ENCODE data around the gene NFKBIL1.
"Not testable (repeated sequence)": the region's sequence is repeated elsewhere in the genome, so short reads cannot be mapped to it uniquely, and the experiment has no call there.

Gene NFKBIL1

DNA sequence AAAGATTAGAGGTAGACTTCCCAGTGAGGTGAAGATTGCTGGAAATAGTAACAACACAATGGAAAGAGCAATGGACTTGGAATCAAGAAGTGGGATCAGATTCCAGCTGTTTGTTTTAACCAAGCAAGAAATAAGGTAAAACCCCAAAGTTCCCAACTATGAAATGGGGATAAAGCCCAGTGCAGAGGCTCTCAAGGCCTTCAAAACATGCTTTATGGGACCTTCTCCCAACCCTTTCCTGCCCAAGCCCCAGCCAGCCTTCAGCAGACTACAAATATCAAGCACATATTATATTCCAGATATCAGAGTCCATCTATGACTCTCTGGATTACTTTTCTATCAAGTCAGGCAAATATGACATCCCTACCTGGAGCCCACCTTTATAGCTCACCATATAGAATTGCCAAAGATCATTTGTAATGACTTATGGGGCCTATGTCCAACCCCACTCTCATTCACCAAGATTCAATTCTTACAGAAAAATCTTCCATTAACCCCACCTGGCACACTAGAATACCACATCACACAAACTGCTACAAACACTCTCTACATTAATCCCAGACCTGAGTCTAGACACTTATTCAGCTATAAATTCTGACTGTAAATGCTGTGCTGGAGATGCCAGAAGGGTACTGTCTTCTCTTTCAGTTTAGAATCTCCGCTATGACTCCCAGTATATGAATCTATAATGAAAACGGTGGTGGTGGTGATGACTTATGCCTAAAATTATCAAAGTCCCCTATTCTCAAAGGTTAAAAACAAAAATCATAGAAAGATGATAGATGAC lies 11.7 kb upstream of the NFKBIL1 start:
- no peak for DNase-seq (ENCODE audit: low spot score)

DNA sequence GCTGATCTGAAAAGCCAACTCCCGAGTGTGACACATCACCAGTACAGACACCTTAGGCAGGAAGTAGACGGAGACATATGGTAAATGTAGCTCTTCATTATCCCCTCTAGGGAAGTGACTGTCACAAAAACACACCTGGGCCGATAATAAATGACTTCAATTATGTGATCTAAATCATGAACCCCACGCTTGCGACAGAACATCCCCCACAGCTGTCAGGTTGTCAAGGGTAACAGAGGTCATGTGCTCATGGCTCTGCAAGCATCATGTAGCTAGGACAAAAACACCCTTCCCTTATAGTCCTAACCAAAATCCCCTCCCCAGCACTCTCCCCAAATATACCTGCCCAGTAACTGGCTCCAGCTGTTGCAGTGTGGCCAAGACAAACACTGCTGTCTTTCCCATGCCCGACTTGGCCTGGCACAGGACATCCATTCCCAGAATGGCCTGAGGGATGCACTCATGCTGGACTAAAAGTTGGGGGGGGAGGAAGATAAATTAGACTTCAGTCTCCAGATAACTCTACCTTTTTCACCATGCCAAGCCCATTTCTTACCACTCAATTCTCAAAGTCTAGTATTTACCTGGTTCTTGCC lies 8.5 kb upstream of the NFKBIL1 start:
- DNase-seq (ENCODE audit: low spot score) = no peak

DNA sequence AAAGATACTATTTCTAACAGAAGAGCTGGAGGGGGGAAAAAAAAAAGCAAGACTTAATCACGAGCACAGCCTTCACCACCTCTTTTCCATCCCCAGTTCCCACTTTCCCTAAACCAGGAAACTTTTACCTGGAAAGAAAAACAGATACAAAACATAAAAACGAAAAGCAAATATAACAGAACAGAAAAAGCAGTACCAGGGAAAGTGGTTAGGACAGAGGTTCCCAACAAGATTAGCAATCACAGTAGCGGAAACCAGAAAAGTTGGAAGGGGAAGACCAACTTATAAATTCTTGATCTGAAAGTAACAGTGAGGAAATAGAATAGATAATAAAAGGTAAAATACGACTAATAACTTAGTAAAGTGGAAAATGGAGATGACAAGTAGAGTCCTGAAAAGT lies 6.8 kb upstream of the NFKBIL1 start:
- DNase-seq (ENCODE audit: low spot score) = no peak

DNA sequence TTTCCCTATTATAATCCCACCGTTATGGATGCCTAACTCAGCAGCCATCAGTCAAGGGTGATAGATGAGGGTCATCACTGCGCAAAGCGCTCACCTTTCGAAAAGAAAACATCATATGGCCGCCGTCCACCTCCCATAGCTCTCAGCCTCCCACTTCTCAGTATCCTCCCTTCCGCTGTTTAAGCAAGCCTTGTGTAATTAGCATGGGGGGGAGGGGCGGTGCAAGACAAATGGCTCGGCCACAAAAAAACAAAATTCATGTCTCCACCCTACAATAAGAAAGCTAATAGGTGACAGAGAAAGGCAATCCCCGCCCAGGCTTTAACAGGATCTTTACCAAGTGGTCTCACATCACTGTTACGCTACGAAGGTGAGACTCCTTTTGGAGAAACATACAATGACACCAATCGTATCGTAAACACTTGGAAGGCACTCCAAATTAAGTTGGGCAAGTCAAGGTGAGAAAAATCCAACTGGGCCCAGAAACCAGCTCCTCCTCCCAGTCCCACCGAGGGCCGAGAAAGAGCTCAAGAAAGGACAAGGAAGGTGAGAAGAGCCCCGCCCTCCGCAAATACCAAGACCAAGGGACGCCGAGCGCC lies 6.2 kb upstream of the NFKBIL1 start:
- DNase-seq (ENCODE audit: low spot score) = no peak

DNA sequence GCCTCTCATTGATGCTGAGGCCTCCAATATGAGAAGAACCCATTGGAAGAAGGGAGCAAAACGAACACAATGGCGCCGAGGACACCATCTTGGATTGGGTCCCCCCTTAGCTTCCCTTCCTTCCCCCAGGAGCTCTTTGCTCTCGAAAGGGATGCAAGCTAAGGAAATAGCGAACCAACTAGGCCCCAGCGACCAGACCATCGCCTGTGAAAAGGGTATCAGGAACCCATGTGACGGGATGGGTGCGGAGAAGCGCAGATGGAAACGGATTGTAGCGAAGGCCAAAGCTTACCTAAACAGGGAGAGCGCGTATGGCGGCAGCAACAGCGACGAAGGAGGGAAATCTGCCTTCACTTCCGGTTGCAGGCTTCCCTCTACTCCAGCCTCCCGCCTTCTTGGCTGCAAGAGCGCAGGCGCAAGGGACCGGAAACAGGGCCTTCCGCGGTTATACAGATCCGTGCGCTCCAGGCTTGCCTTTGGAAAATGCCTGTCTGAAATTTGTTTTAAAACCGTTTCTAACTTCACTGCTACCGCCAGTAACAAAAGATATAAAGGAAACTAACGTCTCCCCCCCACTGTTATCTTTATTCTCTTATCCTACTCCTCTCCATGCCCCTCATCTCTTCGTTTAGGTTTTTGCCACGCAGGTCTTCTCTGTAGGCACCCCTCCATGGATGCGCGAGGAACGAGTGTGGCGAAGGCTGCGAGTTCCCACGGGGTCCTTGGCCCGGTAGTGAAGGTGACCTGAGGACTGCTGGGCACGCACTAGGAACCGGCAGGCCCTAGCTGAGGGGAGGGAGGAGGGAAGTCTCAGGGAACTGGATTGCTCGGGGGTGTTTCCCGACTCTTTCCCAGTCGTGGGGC lies 5.5 kb upstream of the NFKBIL1 start, which contains the start of gene DDX39B:
Gene DDX39B (minus strand): TSS at position 346 of the 864 bp plus-strand sequence. CDS start 1,471 bp downstream, outside the sequence.
- DNase-seq (ENCODE audit: low spot score) = peak; percentile 96

DNA sequence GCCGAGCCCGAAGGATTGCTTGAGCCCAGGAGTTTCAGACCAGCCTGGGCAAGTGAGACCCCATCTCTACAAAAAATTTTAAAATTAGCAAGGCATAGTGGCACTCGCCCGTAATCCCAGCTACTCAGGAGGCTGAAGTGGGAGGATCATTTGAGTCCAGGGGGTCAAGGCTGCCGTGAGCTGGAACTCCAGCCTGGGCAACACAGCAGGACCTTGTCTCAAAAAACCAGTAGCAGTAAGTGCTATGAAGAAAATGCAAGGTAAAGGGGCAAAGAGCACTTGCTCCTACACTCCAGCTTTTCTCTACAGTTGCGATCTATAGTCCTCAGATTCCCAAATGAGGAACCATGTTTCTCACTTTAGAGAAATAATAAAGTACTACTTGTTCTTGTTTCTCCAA lies 3.8 kb upstream of the NFKBIL1 start:
- no peak for DNase-seq (ENCODE audit: low spot score)

DNA sequence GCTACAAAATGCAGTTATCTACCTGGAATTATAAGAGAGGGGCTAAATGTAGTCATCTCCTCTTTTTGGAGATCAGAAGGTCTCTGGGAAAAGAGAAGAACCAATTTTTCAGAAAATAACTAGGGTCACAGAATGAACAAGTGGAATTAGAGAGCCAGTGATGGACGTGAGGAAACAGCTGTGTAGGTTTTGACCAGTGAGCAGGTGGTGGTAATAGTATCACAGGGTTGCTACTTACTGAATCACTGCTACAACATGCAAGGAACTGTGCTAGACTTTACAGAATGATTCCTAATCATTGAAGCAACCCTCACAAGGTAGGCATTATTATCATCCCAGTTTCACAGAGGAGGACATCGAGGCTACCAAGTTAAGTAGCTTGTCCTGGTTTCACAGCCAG lies 2.7 kb upstream of the NFKBIL1 start:
- DNase-seq (ENCODE audit: low spot score) = no peak

DNA sequence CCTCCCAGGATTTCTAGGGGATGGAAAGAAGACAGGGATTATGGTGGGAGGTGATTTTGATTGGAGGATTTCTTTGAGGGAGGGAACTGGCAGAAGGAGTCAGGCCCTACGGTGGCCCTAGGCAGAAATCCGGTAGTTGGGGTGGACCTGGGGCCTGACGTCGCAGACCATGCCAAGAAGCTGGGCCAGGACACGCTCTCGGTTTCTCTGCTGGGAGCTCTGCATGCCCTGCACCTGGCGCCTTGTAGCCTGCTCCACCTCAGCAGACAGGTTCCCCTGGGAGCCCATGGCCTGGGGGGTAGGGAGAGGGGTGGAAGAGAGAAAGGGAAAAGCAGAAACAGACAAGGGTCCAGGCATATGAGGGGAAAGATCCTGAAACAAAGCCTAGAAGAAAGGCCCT lies 2.1 kb upstream of the NFKBIL1 start:
- DNase-seq (ENCODE audit: low spot score) = no peak

DNA sequence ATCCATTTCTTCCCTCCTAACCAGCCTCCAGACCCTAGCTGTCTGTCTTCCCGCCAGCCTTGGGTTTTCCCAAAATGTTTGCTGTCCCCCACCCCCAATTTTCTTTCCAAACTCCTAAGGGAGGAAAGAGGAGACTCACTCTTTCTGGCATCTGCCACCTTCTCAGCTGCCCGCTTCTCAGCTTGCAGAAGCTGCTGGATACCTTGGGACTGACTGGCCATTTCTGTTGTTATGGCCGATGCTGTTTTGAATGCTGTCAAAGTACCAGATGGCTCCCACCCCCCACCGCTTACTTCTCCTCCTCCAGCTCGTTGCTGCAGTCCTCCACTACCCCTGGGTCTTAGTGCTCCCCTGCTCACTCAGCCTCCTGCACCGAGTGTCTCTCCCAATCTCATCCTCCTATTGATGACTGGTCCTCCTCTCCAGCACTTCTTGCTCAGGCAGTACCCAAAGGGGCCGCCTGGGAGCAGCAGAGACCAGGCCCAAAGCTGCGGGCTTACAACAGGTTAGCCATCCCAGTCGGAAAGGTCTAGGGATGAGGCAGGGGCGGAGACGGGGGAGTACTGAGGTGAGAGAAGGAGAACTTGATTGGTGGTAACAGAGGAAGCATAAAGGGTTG lies 960 bp upstream of the NFKBIL1 start, which contains the start of gene ATP6V1G2:
Gene ATP6V1G2 (minus strand): TSS at position 270 of the 619 bp plus-strand sequence. CDS start 49 bp downstream, at position 221.
- DNase-seq (ENCODE audit: low spot score) = peak; percentile 93

DNA sequence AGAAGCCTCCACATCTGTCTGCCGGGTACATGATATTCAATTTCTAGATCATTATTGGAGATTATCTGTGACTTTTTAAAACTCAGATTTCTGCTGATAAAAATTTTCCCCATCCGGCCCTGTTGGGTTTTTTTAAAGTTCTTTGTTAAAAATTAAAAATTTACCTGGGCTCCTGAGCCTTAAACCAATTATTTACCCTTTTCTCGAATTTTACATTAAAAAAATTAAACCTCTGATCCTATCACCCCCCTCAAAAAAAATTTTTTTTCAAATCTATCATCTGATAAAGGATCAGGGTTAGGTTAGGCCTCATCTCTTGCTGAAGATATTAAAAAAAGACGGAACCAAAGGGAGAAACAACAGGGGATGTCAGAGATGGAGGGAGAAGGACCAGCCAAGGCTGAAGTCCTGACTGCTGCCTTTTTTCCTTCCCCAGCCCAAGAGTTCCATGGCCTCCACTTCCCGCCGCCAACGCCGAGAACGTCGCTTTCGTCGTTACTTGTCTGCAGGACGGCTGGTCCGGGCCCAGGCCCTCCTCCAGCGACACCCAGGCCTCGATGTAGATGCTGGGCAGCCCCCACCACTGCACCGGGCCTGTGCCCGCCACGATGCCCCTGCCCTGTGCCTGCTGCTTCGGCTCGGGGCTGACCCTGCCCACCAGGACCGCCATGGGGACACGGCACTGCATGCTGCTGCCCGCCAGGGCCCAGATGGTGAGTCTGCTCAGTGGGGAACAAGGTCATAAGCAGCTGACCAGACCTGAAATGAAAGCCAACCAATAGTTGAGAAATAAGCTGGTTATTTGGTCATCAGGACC lies 527 bp downstream of the NFKBIL1 start:
- DNase-seq (ENCODE audit: low spot score) = no peak

DNA sequence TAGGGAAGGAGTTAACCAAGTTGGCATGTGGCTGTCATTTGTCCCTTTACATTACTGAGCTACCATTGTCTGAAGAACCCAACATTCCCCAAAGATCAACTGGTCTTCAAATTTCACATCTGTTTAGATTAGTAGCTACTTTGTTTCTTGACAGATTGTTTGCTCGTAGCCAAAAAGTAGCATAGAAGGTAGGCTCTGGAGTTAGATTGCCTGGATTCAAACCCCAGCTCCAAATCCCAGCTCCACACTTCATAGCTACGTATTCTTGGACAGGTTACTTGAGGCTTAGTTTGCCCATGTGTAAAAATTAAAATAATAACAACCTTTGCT lies 1.1 kb downstream of the NFKBIL1 start:
- no peak for DNase-seq (ENCODE audit: low spot score)

DNA sequence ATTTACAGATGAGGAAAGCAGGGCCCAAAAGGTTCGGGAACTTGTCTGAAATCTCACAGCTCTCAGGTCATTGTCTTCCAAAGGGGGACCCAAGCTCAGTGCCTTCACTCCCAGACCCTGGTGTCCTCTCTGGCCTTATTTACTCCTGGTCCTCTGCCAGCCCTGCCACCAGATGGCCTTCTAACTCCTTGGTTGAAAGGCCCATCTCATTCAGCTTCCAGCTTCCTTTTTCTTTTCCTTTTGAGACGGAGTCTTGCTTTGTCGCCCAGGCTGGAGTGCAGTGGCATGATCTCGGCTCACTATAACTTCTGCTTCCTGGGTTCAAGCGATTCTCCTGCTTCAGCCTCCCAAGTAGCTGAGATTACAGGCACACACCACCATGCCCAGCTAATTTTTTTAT lies 4.0 kb downstream of the NFKBIL1 start:
- DNase-seq (ENCODE audit: low spot score) = not testable (repeated sequence)

DNA sequence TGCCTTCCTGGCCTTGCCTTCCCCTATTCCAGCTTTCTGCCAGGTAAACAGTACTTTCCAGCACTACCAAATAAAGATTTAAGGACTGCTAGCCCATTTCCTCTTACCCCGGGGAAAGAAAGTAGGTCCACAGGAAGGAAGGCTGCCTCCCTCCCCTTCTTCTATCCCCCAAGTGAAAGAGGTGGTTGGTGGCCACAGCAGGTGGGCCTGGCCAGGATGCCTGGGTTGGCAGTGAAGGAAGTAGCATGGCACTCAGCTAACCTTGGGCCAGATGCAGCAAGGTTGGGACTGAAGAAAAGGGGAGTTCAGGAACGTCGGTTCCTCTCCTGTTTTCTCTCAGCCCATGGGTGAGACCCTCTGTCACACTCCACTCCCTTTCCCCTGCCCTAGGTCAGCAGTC lies 8.9 kb downstream of the NFKBIL1 start:
- DNase-seq (ENCODE audit: low spot score) = no peak

DNA sequence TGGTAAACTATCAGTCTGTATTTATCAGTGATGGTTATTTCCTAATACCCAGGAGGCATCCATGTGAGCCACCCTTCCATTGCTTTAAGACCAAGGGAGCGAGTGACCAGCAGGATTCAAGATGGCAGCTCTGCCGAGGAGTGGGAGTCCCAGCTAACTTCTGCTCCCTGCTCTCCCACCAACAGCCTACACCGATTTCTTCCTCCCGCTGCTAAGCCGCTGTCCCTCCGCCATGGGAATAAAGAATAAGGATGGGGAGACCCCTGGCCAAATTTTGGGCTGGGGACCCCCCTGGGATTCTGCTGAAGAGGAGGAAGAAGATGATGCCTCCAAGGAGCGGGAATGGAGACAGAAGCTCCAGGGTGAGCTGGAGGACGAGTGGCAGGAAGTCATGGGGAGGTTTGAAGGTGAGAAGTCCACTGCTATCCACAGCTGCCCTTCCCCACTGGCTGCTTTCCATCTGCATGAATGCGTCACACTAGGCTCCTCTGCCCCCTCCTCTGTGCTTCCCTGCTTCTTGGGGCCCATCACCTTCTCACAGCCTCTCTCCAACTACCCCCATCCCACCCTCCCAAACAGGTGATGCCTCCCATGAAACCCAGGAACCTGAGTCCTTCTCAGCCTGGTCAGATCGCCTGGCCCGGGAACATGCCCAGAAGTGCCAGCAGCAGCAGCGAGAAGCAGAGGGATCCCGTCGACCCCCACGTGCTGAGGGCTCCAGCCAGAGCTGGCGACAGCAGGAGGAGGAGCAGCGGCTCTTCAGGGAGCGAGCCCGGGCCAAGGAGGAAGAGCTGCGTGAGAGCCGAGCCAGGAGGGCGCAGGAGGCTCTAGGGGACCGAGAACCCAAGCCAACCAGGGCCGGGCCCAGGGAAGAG lies 10.3 kb downstream of the NFKBIL1 start:
- DNase-seq (ENCODE audit: low spot score) = no peak

DNA sequence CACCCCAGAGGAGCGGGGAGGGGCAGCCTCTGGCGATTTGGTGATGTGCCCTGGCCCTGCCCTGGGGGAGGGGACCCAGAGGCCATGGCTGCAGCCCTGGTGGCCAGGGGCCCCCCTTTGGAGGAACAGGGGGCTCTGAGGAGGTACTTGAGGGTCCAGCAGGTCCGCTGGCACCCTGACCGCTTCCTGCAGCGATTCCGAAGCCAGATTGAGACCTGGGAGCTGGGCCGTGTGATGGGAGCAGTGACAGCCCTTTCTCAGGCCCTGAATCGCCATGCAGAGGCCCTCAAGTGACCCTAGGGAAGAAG lies 10.9 kb downstream of the NFKBIL1 start:
- no peak for DNase-seq (ENCODE audit: low spot score)

DNA sequence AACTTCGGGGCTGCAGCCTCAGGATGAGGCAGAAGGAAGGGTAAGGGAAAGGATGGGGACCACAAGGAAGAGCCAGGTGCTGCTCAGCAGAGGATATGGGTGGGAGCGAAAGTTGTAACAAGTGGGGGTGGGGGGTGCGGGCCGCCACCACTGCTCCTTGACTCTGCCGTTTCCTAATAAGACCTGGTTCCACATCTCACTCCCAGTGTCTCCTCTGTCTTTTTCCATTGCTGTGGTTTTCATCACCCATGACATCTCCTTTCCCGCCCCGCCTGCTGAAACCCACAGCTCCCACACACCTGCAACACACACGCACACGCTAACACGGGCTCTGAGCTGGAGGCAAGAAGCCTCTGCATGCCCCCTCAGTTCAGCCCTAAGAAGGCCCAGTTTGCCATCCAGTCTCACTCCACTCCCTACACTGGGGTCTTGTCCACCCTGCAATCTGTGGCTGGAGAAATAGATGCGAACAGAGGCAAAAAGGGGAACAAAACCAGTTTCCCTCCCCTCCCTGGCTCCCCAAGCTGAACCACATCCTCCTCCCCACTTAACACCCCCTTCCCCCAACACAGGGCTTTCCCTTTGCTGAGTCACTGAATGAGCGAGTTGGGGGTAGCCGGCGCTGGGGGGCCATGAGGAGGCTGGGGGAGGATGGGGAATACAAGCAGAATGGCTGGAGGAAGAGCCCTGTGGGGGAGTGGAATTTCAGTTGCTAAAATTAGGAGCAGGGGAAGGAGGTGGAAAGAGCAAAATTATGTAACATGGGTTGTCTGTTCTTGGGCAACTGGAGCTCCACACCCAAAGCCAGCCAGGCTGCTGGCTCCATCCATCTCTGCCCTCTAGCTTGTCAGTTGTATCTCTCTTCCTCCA lies 11.5 kb downstream of the NFKBIL1 start:
- DNase-seq (ENCODE audit: low spot score) = no peak

DNA sequence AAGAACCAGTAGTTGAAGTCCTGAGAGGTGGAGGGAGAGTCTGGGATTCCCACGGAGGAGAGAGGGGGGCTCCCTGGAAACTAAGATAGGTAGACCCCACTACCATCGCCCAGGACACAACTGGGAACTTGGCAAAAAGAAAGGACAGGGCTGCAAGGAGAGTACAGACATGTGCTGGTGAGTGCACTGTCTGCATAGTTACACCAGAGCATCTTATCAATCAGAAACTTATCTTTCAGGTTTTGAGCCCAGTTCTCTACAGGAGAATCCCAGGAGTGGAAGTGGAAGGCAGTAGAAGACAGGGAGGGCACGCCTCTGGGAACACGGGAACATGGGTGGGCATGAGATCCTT lies 12.2 kb downstream of the NFKBIL1 start:
- no peak for DNase-seq (ENCODE audit: low spot score)

DNA sequence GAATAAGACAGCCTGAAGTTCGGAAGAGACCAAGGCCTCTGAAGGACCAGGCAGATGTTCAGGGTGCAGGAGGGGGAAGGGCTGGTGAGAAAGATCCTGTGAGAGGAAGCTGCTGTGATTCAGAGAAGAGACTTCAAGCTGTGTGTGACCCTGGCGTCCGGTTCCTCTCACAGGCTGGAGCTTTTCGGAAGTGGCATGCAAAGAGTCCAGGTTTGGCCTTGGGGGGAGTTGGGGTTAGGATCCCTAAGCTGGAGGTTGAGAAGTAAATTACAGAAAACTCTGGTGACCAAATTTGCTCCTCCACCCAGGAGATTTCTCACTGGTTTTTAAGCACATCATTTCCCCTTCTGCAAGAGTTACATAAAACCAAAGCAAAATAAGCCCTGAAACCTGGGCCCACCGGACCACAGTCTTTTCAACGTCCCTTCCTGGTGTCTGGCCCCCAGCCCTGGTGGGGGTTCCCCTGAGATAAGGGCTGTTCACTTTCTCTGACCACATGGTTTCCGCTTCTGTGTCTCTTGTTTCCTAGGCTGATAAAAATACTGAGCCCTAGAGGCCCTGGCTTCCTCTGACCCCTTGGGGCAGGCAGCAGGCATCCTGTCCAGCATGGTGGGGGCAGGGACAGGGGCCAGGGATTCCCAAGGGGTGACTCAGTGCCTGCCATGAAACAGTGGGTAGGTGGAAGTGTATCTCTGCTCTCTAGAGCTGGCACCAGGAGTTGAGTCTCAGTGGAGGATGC lies 12.7 kb downstream of the NFKBIL1 start:
- DNase-seq (ENCODE audit: low spot score) = no peak

DNA sequence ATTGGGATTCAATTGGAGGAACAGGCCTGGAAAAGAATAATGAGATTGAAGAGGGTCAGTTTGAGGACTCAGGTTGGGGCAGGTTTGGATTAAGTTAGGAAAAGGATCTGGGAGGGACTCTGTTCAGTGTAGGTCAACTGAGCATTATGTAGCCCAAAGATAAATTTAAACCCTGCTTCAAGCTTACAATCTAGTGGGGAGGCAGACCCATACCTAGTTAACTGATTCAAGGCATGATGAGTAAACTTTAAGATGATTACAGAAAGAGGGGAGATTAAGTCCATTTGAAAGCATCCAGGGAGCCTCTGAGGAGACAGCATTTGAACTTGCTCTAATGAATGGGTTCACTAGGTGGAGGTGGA lies 13.3 kb downstream of the NFKBIL1 start:
- DNase-seq (ENCODE audit: low spot score) = no peak

Data from left forelimb (tissue), 1 donor.